HG03103 (cell line): Measurements from ENCODE around the gene RAB4A.

Source experiments
- ATAC-seq: cut with Tn5 transposase; IDR thresholded peaks from one replicate; pipeline ENCODE4 v1.9.1; 2021; ENCODE audit warnings: low read depth; ENCODE audit not compliant: unreplicated experiment

Gene RAB4A

GRCh38 chr1:229241390-229241789 is 29.5 kb upstream of the RAB4A start:
- no peak for ATAC-seq

GRCh38 chr1:229243638-229244037 is 27.3 kb upstream of the RAB4A start:
- no peak for ATAC-seq

- ATAC-seq: no peak
Observed at GRCh38 chr1:229244091-229244490, 26.8 kb upstream of the RAB4A start.

- no peak for ATAC-seq
Observed at GRCh38 chr1:229247871-229248270, 23.0 kb upstream of the RAB4A start.

GRCh38 chr1:229248821-229249817 is 21.8 kb upstream of the RAB4A start:
- ATAC-seq: no peak

GRCh38 chr1:229249854-229250644 is 20.9 kb upstream of the RAB4A start:
- ATAC-seq: no peak

- ATAC-seq: no peak
Observed at GRCh38 chr1:229251185-229251584, 19.7 kb upstream of the RAB4A start.

- ATAC-seq: no peak
Observed at GRCh38 chr1:229252228-229252984, 18.5 kb upstream of the RAB4A start.

GRCh38 chr1:229253151-229253974 is 17.5 kb upstream of the RAB4A start:
- ATAC-seq: no peak

GRCh38 chr1:229254910-229255541 is 15.9 kb upstream of the RAB4A start:
- no peak for ATAC-seq

- ATAC-seq: no peak
Observed at GRCh38 chr1:229258031-229258756, 12.7 kb upstream of the RAB4A start.

GRCh38 chr1:229258757-229259060 is 12.2 kb upstream of the RAB4A start:
- ATAC-seq: no peak

GRCh38 chr1:229260297-229260696 is 10.6 kb upstream of the RAB4A start:
- no peak for ATAC-seq

GRCh38 chr1:229262239-229262638 is 8.7 kb upstream of the RAB4A start:
- no peak for ATAC-seq

GRCh38 chr1:229263254-229263653 is 7.7 kb upstream of the RAB4A start:
- no peak for ATAC-seq

- no peak for ATAC-seq
Observed at GRCh38 chr1:229264068-229264467, 6.8 kb upstream of the RAB4A start.

- ATAC-seq: no peak
Observed at GRCh38 chr1:229264487-229264886, 6.4 kb upstream of the RAB4A start.

GRCh38 chr1:229266274-229266673 is 4.6 kb upstream of the RAB4A start:
- ATAC-seq: no peak
